GM12878 (cell line): Measurements from ENCODE around the gene CYTH2. TPM values are rescaled to one million over a fixed set of nuclear protein-coding genes. Genes with fewer than 3 reads are reported as not detected.

Experiments
- ASH2L ChIP-seq: fragments of 300-600, 200-600 bp; sonication (generic); IDR thresholded peaks from 2 replicates; pipeline ENCODE4 v1.6.1; 2017; ENCODE audit warnings: low read depth, mild to moderate bottlenecking, borderline replicate concordance
- CBX5 ChIP-seq: sonication (generic); IDR thresholded peaks from 2 replicates; pipeline ENCODE4 v1.6.1; 2016; ENCODE audit warnings: low read depth, moderate library complexity, mild to moderate bottlenecking, inconsistent platforms
- IRF5 ChIP-seq: fragments of 450-650 bp; IDR thresholded peaks from 2 replicates; pipeline ENCODE4 v1.6.1; 2017; ENCODE audit warnings: borderline replicate concordance
- MEF2B ChIP-seq: fragments of 450-650 bp; IDR thresholded peaks from 2 replicates; pipeline ENCODE4 v1.6.1; 2018; ENCODE audit warnings: mild to moderate bottlenecking, moderate library complexity; ENCODE audit not compliant: partially characterized antibody, poor library complexity, severe bottlenecking
- MTA3 ChIP-seq: IDR thresholded peaks from 2 replicates; pipeline ENCODE4 v1.6.1; 2012; ENCODE audit warnings: low read length, inconsistent platforms, borderline replicate concordance
- POLR2AphosphoS2 ChIP-seq: IDR thresholded peaks from 2 replicates; pipeline ENCODE4 v1.6.1; 2011; ENCODE audit warnings: low read depth, mild to moderate bottlenecking, low read length, improper control_type of control experiment, moderate library complexity
- REST ChIP-seq: IDR thresholded peaks from 2 replicates; pipeline ENCODE4 v1.6.1; 2012; ENCODE audit warnings: mild to moderate bottlenecking, low read depth, low read length
- SREBF1 ChIP-seq: IDR thresholded peaks from 2 replicates; pipeline ENCODE4 v1.6.1; 2012; ENCODE audit warnings: mild to moderate bottlenecking, low read length
- polyA plus RNA-seq, 11 experiments: library from polyadenylated mRNA; depleted of rRNA in 4 of 11; unstranded in 6 of 11; stranded (reverse) in 5 of 11; fragments of >200 nt; fragmentation: Nextera tagmentation in 4 of 11; fragmentation: Illumina TruSeq in 1 of 11; extraction: Ambion mirVana in 4 of 11; extraction: Trizol in 1 of 11; gene quantifications; 1 replicate in 1 of 11; 2 replicates in 10 of 11; pipeline versions ENCODE4 v1.2.1 to v1.2.3, GENCODE V29; 2011 to 2016; ENCODE audit warnings: inconsistent platforms in 2 of 11, missing spikeins in 2 of 11, low read depth in 1 of 11
- total RNA-seq, 4 experiments: library from RNA; depleted of rRNA in 3 of 4; stranded (reverse); fragments of >200 nt in 3 of 4; fragmentation: Illumina TruSeq in 1 of 4; extraction: Trizol in 1 of 4; gene quantifications; 2 replicates each; pipeline versions ENCODE4 v1.2.1 to v1.2.3, GENCODE V29; 2013 to 2021

CYTH2 gene
- total and polyA plus RNA-seq, 10 of the 15 experiments (the other 5 are each of a cell fraction or from before 2014, with no cell fraction given): 1.3 to 31.9 (median 22.2) TPM

- TF ChIP-seq REST (no peak), CBX5 (no peak), IRF5 (no peak), MTA3 (no peak), MEF2B (no peak), SREBF1 (no peak), ASH2L (no peak), POLR2AphosphoS2 (no peak)
- TF ChIP-seq, all 136 proteins: peak for 3
Measured at GRCh38 chr19:48445256-48445605, 23.9 kb upstream of the CYTH2 start (continued).
